HAP-1 (cell line): Measurements from ENCODE around the gene VIPR2.

Experiments
- DNase-seq, 2 experiments: peaks; one replicate each; pipeline ENCODE4 v3.0.0-alpha.2; 2016 to 2020; ENCODE audit warnings: low spot score in 2 of 2
- H3K27me3 ChIP-seq: fragments of 250-450 bp; sonication (Bioruptor Pico); 2 replicates; pipeline ENCODE4 v1.5.1; 2020; ENCODE audit warnings: low read depth, mild to moderate bottlenecking, moderate library complexity
- H3K36me3 ChIP-seq: fragments of 250-450 bp; sonication (Bioruptor Pico); replicated peaks from 2 replicates; pipeline ENCODE4 v1.5.1; 2020; ENCODE audit warnings: mild to moderate bottlenecking
- H3K4me1 ChIP-seq: fragments of 250-450 bp; sonication (Bioruptor Pico); 2 replicates; pipeline ENCODE4 v1.5.1; 2020; ENCODE audit warnings: mild to moderate bottlenecking
- H3K4me3 ChIP-seq: fragments of 250-450 bp; sonication (Bioruptor Pico); 2 replicates; pipeline ENCODE4 v1.5.1; 2020; ENCODE audit warnings: mild to moderate bottlenecking, moderate library complexity
- H3K9me3 ChIP-seq: fragments of 250-450 bp; sonication (Bioruptor Pico); 2 replicates; pipeline ENCODE4 v1.5.1; 2020; ENCODE audit warnings: mild to moderate bottlenecking, moderate library complexity
- in situ Hi-C: fragments of 300-500 bp; cut with MboI; formaldehyde crosslinking; loops from 3 replicates; pipeline ENCODE4 v1.14.3; 2020; ENCODE audit warnings: low sequenced_read_pairs, inconsistent platforms, mixed read lengths

The VIPR2 gene

DNA sequence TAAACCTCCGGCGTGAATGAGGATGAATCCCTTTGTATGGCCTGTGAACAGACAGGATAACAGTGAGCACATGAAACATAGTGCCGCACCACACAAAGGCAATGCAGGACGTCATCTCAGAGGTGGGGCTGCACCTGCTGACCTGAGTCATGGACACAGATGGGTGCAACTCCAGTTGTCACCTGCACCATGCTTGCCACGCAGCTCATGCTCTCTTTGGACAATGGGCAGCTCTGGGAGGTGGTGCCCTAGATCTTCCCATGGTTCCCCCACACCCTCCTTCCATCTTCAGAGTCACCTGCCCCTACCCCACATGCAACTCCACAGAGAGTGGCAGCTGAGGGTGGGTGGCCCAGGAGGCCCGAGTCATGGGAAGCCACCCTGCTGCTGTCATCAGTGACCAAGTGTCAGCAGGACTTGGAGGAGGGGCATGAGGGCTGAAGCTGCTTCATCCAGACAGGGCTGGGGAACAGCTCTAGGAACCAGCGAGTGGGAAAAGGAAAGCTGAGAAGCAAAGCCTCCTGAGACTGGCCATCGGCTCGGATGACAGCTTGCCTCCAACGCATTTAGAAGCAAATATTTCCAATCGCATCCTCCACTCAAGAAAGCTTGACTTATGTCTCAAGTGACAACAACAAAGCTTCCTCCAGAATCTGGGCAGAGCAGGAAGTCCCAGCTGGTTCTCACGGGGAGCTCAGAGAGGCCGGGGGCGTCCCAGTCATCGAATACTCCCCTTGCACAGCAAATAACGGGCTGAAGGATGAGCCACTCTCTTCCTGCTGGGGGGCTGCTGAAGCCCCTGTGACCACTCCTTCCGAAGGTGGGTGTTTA lies 27.1 kb downstream of the VIPR2 start:
- DNase-seq: no peak
- Histone ChIP-seq H3K36me3 (no peaks in the 10 kb centered on the region), H3K4me1 (no peaks in the 10 kb centered on the region), H3K9me3 (no peaks in the 10 kb centered on the region), H3K27me3 (peaks cover 12% of the 10 kb centered on the region; the same call in 1 of the 2 replicates), H3K4me3 (no peak overlapping the region)
- in situ Hi-C loops: no loop called here

DNA sequence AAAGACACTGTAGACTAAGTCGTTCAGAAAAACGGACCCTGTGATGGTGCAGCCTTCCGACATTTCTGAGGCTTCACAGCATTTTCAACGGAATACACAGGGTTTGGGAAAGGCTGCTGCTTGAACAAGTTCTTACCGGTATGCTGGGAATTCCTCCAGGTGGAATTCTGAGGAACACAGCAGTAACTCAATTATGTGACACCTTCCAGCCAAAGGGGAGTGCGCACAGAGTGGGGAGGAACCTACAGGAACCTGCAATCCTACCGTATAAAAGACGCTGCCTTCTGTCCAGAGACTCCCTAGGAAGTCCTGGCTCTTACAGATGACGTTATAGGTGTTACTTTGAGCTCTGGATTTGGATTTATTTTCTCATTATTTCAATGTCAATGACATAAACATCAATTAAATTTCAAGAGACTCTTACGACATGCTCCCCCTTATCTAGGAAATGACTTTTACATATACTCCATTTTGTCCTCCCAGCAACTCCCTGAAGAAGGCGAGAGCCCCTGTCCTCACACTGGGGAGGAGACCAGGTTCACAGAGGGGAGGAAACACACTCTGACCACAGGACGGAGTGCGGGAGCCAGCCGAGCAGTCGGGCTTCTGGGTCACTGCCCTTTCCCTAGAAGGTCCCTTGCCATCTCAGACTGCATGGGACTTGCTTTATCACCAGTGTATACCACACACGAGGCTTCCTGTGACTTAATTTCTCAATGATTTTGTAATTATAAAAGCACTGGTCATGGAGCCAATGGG lies 27.9 kb downstream of the VIPR2 start:
- Histone ChIP-seq H3K27me3 (peaks cover 12% of the 10 kb centered on the region; the same call in 1 of the 2 replicates), H3K36me3 (no peaks in the 10 kb centered on the region), H3K4me1 (no peaks in the 10 kb centered on the region), H3K4me3 (no peak overlapping the region), H3K9me3 (no peaks in the 10 kb centered on the region)
- DNase-seq: no peak
- in situ Hi-C loops: no loop called here

DNA sequence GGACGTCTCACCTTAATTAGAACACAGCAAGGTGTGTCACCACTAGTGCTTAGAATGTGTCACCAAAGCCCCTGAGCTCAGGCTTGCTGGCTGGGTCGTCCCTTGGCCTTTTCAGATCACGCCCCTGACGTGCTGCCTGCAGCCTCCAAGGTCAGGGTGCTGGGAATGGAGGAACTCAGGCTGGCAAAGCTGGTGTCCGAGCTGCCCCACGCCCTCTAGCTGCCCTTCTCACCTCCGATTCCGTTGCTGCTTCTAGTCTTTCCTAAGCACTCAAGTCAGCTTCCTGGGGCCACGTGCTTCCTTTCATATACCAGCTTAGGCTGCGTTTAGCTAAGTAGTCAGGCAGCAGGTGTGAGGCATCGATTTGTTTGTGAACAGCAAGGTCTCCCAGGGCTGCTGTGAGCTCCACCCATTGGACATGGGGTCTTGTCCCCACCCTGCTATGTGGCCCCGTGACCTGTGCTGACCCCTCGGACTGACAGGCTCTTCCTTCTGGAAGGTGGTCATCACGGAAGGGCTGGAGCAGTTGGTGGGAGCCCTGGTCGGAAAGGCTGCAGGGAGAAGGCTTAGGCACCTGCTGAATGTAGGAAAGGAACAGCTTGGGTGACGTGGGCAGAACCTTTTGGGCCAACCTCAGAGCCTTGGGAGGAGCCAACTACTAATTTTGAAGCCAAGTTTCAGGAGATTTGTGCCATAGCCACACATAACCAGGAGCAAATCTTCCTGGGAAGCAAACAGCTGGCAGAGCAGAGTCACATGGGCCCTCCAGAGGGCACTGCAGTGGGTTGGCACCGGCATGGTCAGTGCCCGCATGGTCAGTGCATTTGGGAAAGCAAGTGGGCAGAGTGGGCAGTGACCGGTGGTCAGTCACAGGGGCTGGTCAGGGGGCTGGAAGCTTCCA lies 28.8 kb downstream of the VIPR2 start:
- Histone ChIP-seq H3K36me3 (no peaks in the 10 kb centered on the region), H3K27me3 (peaks cover 14% of the 10 kb centered on the region; the same call in 1 of the 2 replicates), H3K4me1 (no peaks in the 10 kb centered on the region), H3K4me3 (no peak overlapping the region), H3K9me3 (no peaks in the 10 kb centered on the region)
- no peak for DNase-seq
- in situ Hi-C loops: no loop called here

DNA sequence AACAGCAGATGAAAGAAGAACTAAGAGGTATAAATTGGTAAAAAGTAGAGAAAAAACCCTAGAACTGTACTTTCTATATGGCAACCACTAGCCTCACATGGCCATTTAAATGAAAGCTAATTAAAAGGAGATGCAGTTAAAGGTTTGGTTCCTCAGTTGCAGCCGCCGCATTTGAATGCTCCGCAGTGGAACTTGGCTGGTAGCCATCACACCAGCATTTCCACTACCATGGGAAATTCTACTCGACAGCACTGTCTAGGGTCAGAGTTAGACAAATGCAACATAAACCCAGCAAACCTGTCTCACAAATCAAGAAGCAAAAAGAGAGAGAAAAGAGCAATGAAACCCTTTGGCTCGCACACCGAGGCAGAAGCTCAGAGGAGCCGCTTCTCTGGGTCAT lies 29.7 kb downstream of the VIPR2 start:
- H3K9me3 ChIP-seq: no peaks in the 10 kb centered on the region
- H3K4me3 ChIP-seq: no peak overlapping the region
- H3K27me3 ChIP-seq: peaks cover 14% of the 10 kb centered on the region; the same call in 1 of the 2 replicates
- H3K4me1 ChIP-seq: no peaks in the 10 kb centered on the region
- in situ Hi-C loops: no loop called here
- no peak for DNase-seq
- H3K36me3 ChIP-seq: no peaks in the 10 kb centered on the region

DNA sequence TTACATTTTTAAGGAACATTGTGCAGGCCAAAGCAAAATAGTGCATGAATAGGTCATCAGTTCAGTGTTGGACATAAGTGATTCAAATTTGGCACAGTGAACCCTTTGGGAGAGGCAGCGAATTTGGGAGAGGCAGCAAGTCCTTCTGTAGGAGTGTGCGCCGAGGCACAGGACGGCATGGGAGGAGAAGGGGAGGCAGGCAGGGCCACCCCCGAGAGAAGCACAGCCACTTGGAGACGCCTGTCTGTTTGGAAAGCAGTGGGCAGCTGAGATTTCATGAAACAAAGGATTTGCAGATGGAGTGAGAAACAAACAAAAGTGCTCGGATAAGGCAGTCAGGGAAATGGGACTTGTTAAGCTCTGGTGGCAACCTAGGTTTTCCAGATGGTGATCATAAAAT lies 30.6 kb downstream of the VIPR2 start:
- H3K9me3 ChIP-seq: no peaks in the 10 kb centered on the region

DNA sequence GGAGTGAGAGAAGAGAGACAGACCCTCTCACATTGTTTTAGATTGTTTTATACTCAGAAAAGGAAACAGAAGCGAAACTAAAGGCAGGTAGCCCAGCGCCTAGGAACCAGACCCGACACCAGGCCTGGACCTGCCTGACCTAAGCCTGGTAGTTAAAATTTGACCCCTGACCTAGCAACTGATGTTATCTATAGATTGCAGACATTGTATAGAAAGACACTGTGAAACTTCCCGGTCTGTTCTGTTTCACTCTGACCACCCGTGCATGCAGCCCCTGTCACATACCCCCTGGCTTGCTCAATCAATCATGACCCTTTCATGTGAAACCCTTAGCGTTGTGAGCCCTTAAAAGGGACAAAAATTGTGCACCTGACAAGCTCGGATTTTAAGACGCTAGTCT lies 31.6 kb downstream of the VIPR2 start:
- H3K36me3 ChIP-seq: no peaks in the 10 kb centered on the region
- in situ Hi-C loops: no loop called here
- no peaks in the 10 kb centered on the region for H3K4me1 ChIP-seq
- peaks cover 21% of the 10 kb centered on the region; the same call in 1 of the 2 replicates for H3K27me3 ChIP-seq
- DNase-seq: no peak
- H3K9me3 ChIP-seq: no peaks in the 10 kb centered on the region
- no peak overlapping the region for H3K4me3 ChIP-seq

More for the DNA sequence above, 30.6 kb downstream of the VIPR2 start:
- peaks cover 17% of the 10 kb centered on the region; the same call in 1 of the 2 replicates for H3K27me3 ChIP-seq
- no peaks in the 10 kb centered on the region for H3K4me1 ChIP-seq
- no peak overlapping the region for H3K4me3 ChIP-seq
- no peaks in the 10 kb centered on the region for H3K36me3 ChIP-seq
- DNase-seq: no peak
- in situ Hi-C loops: no loop called here

DNA sequence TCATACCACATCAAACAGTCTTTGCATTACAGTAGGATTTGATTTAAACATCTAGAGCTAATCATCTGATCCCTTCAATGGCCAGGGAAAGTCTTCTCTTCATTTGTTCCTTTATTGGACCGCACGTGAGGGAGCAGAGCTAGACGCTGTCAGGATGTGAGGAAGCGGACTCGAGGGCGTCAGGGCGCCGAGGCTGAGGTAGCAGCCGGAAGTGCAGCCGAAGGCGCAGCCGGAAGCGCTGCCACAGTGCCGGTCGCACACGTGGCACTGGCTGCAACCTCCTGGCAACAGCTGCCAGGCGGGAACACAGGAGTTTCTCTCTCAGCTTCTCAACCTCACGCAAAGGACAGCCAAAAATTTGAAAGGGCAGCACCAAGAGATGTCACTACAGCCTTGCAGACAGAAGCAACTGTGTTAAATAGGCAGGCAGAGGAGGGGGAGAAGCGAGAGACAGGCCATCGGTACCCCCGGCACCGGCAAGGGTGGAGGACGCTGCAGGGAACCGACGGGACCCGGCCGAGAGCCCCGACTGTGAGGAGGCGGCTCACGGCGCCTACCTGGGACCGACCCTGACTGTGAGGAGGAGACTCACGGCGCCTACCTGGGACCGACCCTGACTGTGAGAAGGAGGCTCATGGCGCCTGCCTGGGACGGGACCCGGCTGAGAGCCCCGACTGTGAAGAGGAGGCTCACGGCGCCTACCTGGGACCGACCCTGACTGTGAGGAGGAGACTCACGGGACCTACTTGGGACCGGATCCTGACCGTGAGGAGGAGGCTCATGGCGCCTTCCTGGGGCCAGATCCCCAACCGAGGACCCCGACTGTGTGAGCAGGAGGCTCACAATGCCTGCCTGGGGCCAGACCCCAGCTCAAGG lies 32.3 kb downstream of the VIPR2 start:
- in situ Hi-C loops: no loop called here
- H3K27me3 ChIP-seq: peaks cover 21% of the 10 kb centered on the region; the same call in 1 of the 2 replicates
- H3K4me3 ChIP-seq: no peak overlapping the region
- no peaks in the 10 kb centered on the region for H3K4me1 ChIP-seq
- DNase-seq: no peak
- no peaks in the 10 kb centered on the region for H3K36me3 ChIP-seq
- no peaks in the 10 kb centered on the region for H3K9me3 ChIP-seq

DNA sequence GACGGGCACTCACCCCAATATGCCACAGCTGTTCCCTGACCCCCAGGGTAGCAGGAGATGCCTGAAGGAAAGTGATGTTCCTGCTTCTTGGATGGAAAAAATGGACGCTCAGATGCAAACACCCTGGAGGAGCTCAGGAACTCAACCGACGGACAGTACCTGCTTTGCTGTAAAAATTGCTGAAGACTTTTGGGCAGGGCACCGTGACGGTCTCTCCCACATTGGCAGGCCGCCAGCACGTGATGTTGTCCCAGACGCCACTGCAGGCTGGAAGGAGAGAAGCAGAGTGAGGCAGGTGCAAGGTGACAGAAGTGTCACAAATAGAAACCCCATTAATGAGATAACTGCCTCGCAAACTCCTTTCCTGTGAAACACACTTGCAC lies 35.0 kb downstream of the VIPR2 start:
- H3K9me3 ChIP-seq: no peaks in the 10 kb centered on the region

DNA sequence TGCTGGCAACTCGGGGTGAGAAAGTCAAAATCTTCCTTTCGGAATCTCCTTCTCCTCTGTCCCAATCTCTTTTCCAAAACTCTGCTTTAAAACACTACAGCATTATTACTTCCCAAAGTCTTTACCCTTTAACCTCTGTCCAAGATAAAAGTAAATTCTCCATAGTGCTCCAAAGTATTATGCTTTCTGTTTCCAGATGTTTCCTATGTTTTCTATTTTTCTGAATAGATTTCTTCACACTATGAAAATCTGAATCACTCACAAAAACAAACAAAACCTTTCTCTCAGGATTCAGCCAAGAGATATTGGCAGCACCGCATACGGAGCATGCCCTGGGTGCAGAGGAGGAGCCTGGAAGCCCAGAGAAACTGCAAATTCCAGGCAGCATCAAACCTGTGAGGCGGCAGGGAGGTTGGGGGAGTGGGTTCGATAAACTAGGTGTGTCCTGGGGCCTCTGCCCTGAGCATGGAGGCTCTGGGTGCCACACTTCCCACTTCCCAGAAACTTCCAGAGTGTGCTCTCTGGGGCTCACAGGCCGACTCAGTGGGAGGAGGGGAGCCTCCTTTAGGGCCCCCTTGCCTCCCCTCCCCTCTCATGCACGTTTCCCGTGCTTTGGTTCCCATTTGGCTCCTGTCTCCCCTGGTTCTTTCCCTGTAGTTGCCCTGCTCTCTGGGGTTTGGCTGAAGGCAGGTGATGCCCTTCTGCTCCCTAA lies 35.6 kb downstream of the VIPR2 start:
- H3K4me3 ChIP-seq: no peak overlapping the region
- no peaks in the 10 kb centered on the region for H3K36me3 ChIP-seq
- peaks cover 16% of the 10 kb centered on the region; the same call in 1 of the 2 replicates for H3K27me3 ChIP-seq
- H3K9me3 ChIP-seq: no peaks in the 10 kb centered on the region
- no peaks in the 10 kb centered on the region for H3K4me1 ChIP-seq
- in situ Hi-C loops: no loop called here
- DNase-seq: no peak

More for the DNA sequence above, 35.0 kb downstream of the VIPR2 start:
- in situ Hi-C loops: no loop called here
- Histone ChIP-seq H3K36me3 (no peaks in the 10 kb centered on the region), H3K4me3 (no peak overlapping the region), H3K4me1 (no peaks in the 10 kb centered on the region), H3K27me3 (peaks cover 16% of the 10 kb centered on the region; the same call in 1 of the 2 replicates)
- no peak for DNase-seq

DNA sequence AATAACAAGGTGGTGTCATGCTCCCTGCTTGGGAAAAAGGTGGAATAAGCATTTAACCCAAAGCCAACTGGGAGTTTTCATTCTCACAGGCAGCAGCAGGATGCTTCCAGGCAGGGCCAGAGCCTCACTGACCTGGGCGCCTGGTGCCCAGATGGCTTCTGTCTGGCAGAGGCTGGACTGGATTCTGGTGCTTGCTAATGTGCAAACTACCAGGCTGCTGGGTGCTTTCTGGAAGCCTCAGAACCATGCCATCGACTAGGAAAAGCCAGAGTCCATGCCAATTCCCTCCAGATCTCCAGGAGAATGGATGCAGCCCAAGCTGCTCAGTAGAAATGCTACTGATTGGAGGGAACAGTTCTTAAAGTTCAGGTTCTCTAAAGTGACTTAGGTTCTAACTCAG lies 36.2 kb downstream of the VIPR2 start:
- no peaks in the 10 kb centered on the region for H3K9me3 ChIP-seq
- no peak for DNase-seq
- H3K36me3 ChIP-seq: no peaks in the 10 kb centered on the region
- H3K27me3 ChIP-seq: peaks cover 13% of the 10 kb centered on the region; the same call in 1 of the 2 replicates
- no peaks in the 10 kb centered on the region for H3K4me1 ChIP-seq
- H3K4me3 ChIP-seq: no peak overlapping the region
- in situ Hi-C loops: no loop called here

DNA sequence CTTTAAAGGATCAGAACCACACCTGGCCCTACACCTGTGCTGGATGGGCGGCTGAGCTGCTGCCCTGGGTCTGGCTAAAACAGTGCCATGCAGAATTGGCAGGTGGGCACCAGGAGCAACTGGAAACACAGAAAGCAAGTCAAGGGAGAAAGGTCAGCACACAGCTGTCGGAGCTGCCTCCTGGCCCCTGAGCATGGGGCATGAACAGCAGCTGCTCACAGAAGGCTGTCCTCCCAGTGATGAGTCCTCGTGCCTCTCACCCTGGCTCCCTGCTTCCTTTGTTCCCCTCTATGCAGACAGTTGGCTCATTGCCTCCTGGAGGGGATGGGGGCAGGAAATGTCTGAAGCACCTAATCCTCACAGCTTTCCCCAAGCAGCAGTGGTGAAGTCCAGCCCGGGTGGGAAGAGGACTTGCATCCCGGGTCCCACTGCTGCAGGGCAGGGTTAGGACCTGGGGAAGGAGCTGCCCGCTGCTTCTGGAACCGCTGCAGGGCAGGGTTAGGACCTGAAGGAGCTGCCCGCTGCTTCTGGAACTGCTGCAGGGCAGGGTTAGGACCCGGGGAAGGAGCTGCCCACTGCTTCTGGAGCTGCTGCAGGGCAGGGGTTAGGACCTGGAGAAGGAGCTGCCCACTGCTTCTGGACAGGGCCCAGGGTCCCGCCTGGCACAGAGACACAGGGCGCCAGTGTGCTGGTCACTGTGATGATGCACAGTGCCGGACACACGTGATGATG lies 37.3 kb downstream of the VIPR2 start:
- H3K9me3 ChIP-seq: no peaks in the 10 kb centered on the region
- DNase-seq: no peak
- no peaks in the 10 kb centered on the region for H3K4me1 ChIP-seq
- H3K36me3 ChIP-seq: no peaks in the 10 kb centered on the region
- in situ Hi-C loops: no loop called here
- H3K27me3 ChIP-seq: peaks cover 9% of the 10 kb centered on the region; the same call in 1 of the 2 replicates
- no peak overlapping the region for H3K4me3 ChIP-seq
